Ishikawa (cell line): Measurements from ENCODE around the gene ZIM2.

Experiments
- CEBPB ChIP-seq: IDR thresholded peaks from 2 replicates; pipeline ENCODE4 v1.6.1; 2012
- CREB1 ChIP-seq: IDR thresholded peaks from 2 replicates; pipeline ENCODE4 v1.6.1; 2012; ENCODE audit warnings: low read depth
- EGR1 ChIP-seq: IDR thresholded peaks from 2 replicates; pipeline ENCODE4 v1.6.1; 2012
- EP300 ChIP-seq: IDR thresholded peaks from 2 replicates; pipeline ENCODE4 v1.6.1; 2012; ENCODE audit warnings: borderline replicate concordance
- FOXM1 ChIP-seq: IDR thresholded peaks from 2 replicates; pipeline ENCODE4 v1.6.1; 2012; ENCODE audit warnings: low read depth, borderline replicate concordance
- NFIC ChIP-seq: IDR thresholded peaks from 2 replicates; pipeline ENCODE4 v1.6.1; 2012
- RAD21 ChIP-seq: IDR thresholded peaks from 2 replicates; pipeline ENCODE4 v1.6.1; 2012; ENCODE audit warnings: low read depth
- TAF1 ChIP-seq: IDR thresholded peaks from 2 replicates; pipeline ENCODE4 v1.6.1; 2012; ENCODE audit warnings: low read depth, mild to moderate bottlenecking
- TCF12 ChIP-seq: IDR thresholded peaks from 2 replicates; pipeline ENCODE4 v1.6.1; 2012; ENCODE audit warnings: low read depth
- TEAD4 ChIP-seq: IDR thresholded peaks from 2 replicates; pipeline ENCODE4 v1.6.1; 2012
- USF1 ChIP-seq: IDR thresholded peaks from 2 replicates; pipeline ENCODE4 v1.6.1; 2012
- YY1 ChIP-seq: IDR thresholded peaks from 2 replicates; pipeline ENCODE4 v1.6.1; 2012; ENCODE audit warnings: low read depth
- ZBTB7A ChIP-seq: IDR thresholded peaks from 2 replicates; pipeline ENCODE4 v1.6.1; 2012; ENCODE audit warnings: low read depth
- TF ChIP-seq, protein P1 (sequence below): IDR thresholded peaks from 2 replicates; pipeline ENCODE4 v1.6.1; 2012
- TF ChIP-seq, protein P2 (sequence below): IDR thresholded peaks from 2 replicates; pipeline ENCODE4 v1.6.1; 2012; ENCODE audit warnings: low read depth, mild to moderate bottlenecking

The ZIM2 gene

GRCh38 chr19:56827708-56828107 lies 12.8 kb downstream of the ZIM2 start:
- TF ChIP-seq NFIC (no peak), CEBPB (no peak), FOXM1 (no peak), CREB1 (no peak), RAD21 (no peak), EP300 (no peak), TEAD4 (no peak), ZBTB7A (no peak), TCF12 (no peak), EGR1 (no peak), YY1 (no peak)
- TF ChIP-seq, protein P1, sequence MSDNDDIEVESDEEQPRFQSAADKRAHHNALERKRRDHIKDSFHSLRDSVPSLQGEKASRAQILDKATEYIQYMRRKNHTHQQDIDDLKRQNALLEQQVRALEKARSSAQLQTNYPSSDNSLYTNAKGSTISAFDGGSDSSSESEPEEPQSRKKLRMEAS = no peak
- TF ChIP-seq, protein P2, sequence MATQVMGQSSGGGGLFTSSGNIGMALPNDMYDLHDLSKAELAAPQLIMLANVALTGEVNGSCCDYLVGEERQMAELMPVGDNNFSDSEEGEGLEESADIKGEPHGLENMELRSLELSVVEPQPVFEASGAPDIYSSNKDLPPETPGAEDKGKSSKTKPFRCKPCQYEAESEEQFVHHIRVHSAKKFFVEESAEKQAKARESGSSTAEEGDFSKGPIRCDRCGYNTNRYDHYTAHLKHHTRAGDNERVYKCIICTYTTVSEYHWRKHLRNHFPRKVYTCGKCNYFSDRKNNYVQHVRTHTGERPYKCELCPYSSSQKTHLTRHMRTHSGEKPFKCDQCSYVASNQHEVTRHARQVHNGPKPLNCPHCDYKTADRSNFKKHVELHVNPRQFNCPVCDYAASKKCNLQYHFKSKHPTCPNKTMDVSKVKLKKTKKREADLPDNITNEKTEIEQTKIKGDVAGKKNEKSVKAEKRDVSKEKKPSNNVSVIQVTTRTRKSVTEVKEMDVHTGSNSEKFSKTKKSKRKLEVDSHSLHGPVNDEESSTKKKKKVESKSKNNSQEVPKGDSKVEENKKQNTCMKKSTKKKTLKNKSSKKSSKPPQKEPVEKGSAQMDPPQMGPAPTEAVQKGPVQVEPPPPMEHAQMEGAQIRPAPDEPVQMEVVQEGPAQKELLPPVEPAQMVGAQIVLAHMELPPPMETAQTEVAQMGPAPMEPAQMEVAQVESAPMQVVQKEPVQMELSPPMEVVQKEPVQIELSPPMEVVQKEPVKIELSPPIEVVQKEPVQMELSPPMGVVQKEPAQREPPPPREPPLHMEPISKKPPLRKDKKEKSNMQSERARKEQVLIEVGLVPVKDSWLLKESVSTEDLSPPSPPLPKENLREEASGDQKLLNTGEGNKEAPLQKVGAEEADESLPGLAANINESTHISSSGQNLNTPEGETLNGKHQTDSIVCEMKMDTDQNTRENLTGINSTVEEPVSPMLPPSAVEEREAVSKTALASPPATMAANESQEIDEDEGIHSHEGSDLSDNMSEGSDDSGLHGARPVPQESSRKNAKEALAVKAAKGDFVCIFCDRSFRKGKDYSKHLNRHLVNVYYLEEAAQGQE = no peak

DNA sequence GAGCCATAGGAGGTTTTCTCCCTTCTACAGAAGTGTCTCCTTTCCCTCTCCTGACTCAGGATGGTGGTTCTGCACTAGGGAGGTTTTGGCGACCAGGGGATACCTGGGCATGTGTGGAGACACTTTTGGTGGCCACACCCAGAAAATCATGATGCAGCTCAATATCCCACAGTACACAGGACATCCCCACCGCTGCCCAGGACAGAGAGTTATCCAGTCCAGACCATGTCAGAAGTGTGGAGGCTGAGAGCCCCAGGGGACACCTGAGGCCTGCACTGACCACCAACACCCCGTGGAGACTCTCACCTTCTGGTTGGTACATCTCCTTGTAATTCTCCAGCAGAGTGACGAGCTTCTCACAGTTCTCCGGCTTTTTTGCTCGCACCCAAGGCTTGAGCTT lies 16.6 kb downstream of the ZIM2 start:
- TF ChIP-seq, protein P1 = no peak
- no peak for TF ChIP-seq USF1
- TF ChIP-seq, protein P2 = no peak
- TF ChIP-seq TEAD4 = no peak
- TF ChIP-seq RAD21 = no peak
- no peak for TF ChIP-seq CREB1
- no peak for TF ChIP-seq EP300

- no peak for TF ChIP-seq RAD21
- TF ChIP-seq FOXM1 = no peak
- no peak for TF ChIP-seq EGR1
- TF ChIP-seq, protein P1 = no peak
- no peak for TF ChIP-seq CEBPB
- no peak for TF ChIP-seq TAF1
- TF ChIP-seq NFIC = no peak
- TF ChIP-seq TEAD4 = no peak
- no peak for TF ChIP-seq USF1
- TF ChIP-seq YY1 = no peak
- TF ChIP-seq TCF12 = no peak
- TF ChIP-seq EP300 = no peak
- no peak for TF ChIP-seq CREB1
- no peak for TF ChIP-seq ZBTB7A
- TF ChIP-seq, protein P2 = no peak
Measured at GRCh38 chr19:56823417-56823816, 17.1 kb downstream of the ZIM2 start.

DNA sequence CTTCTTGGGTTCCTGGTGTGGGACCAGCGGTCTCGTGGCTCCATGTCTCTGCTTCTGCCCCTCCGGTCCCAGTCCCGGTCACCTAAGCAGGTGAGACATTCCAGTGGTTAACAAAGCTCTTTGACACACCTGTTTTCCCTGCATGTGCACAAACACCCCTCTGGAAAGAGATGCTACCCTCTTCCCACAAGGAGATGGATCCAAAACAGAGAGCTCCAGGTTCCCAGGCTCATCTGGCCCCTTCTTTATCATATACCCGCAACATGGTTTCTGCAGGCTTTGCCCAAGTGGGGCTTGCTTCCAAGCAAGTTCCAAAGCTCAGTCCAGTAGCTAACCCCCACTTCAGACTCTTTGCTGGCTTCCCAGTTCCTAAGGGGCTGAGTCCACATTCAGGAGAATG lies 17.8 kb downstream of the ZIM2 start:
- TF ChIP-seq NFIC (no peak), USF1 (no peak), TAF1 (no peak), RAD21 (no peak), TCF12 (no peak), CEBPB (no peak), YY1 (no peak), EGR1 (no peak), ZBTB7A (no peak), CREB1 (no peak), TEAD4 (no peak), EP300 (no peak)
- TF ChIP-seq, protein P1 = no peak
- TF ChIP-seq, protein P2 = no peak
